Activated effector memory CD4-positive, alpha-beta T cell treated with anti-CD3 and anti-CD28 coated beads, Interleukin-2, amount 50 U/mL, for 16 hours (primary cell): Measurements from ENCODE around the gene OAS2.

Experiments
- DNase-seq: peaks from one replicate; pipeline ENCODE4 v3.0.0-alpha.2; 2020

OAS2 gene

GRCh38 chr12:113061061-113061694, 82.9 kb downstream of the OAS2 start:
- no peak for DNase-seq
